A673 (cell line): ENCODE data around the gene FAM72D.
"Not testable (repeated sequence)": the region's sequence is repeated elsewhere in the genome, so short reads cannot be mapped to it uniquely, and the experiment has no call there.

Experiments used
- CTCF ChIP-seq: fragments of 300-800, 200-600 bp; sonication (generic); conservative IDR thresholded peaks from 2 replicates; pipeline ENCODE4 v1.5.1; 2017; ENCODE audit warnings: low read depth, mild to moderate bottlenecking, antibody characterized with exemption, low read length, moderate library complexity, mixed read lengths
- EZH2 ChIP-seq: fragments of 200-600 bp; sonication (generic); IDR thresholded peaks from 2 replicates; pipeline ENCODE4 v1.6.1; 2017; ENCODE audit warnings: borderline replicate concordance, low read depth, mild to moderate bottlenecking, mixed read lengths, antibody characterized with exemption, low read length; ENCODE audit not compliant: poor library complexity, severe bottlenecking

DNA sequence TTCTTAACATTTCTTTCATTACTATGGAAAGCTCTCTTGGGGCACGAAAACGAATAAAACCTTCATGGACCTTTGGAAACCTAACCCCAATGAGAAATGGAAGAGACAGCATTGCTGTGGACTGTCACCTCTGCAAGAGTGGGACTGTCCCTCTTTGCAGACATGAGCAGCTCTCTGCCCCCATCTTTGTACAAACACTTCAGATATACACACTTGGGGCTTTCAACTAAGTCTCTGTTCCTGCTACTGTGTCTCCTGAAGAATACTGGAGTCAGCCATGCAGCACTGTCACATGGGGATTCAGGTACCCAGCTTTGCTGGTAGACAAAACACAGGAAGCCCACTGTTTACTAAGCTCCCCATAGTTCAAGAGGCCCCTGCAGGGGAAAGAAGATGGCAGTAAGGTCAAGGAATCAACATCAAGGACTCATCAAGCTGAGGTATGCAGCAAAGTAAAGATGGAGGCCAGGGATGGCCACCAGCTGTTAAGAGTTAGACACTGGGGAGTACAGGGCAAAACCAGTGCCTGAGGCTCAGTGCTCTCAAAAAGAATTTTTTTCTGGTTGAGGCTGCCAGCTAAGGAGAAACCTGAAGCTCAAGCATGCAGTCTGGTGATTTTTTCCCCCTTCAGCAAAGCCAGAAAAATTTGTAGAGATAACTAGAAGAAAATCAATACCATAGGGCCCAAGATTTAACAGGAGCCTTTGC lies 31.7 kb upstream of the FAM72D start:
- TF ChIP-seq EZH2, CTCF: not testable (repeated sequence)
